ENCODE results near the gene SHLD1.

- no peak for TF ChIP-seq SUZ12 (IDR thresholded peaks at IDR 0.05; ENCODE audit: extremely low read depth, insufficient read depth, insufficient read length)
- TF ChIP-seq ZNF274 (IDR thresholded peaks at IDR 0.05; ENCODE audit: low read depth, low read length): no peak
Measured at GRCh38 chr20:5797165-5797564, 47.0 kb downstream of the SHLD1 start.
